Ascending aorta (tissue), 2 donors: ENCODE data around the gene LAYN. TPM values are rescaled to one million over a fixed set of nuclear protein-coding genes. Genes with fewer than 3 reads are reported as not detected.

Source experiments
- DNase-seq, 2 donors: peaks; one replicate each; pipeline ENCODE4 v3.0.0-alpha.2; 2019; ENCODE audit warnings: low spot score in 2 of 2
- H3K27ac ChIP-seq, 2 donors: fragments of 200-600 bp; sonication (generic); one replicate each; pipeline ENCODE4 v1.5.1; 2016 to 2017; ENCODE audit warnings: mild to moderate bottlenecking in 1 of 2
- H3K27me3 ChIP-seq: fragments of 200-600 bp; sonication (generic); one replicate; pipeline ENCODE4 v1.5.1; 2017
- H3K36me3 ChIP-seq, 2 donors: fragments of 200-600 bp; sonication (generic); one replicate each; pipeline ENCODE4 v1.5.1; 2016
- H3K4me1 ChIP-seq, 2 donors: fragments of 200-600 bp; sonication (generic); one replicate each; pipeline ENCODE4 v1.5.1; 2016 to 2017; ENCODE audit warnings: mild to moderate bottlenecking in 1 of 2
- H3K4me3 ChIP-seq, 2 donors: fragments of 200-600 bp; sonication (generic); one replicate each; pipeline ENCODE4 v1.5.1; 2016 to 2017; ENCODE audit warnings: mild to moderate bottlenecking in 1 of 2
- H3K9me3 ChIP-seq, 2 donors: fragments of 200-600 bp; sonication (generic); one replicate each; pipeline ENCODE4 v1.5.1; 2016
- intact Hi-C: fragments of 100-400 bp; cut with DNase I; formaldehyde crosslinking; loops from one replicate; pipeline ENCODE4 v1.15.1; 2023
- total RNA-seq: library from RNA; depleted of rRNA; stranded (reverse); fragments of >200 nt; gene quantifications from one replicate; pipeline ENCODE4 v1.1.0, GENCODE V29; 2016
- TF ChIP-seq, protein P1 (sequence below), 3 experiments: fragments of 200-600 bp in 2 of 3; fragments of 450-650 bp in 1 of 3; sonication (generic) in 2 of 3; IDR thresholded peaks; one replicate each; pipeline ENCODE4 v1.5.1; 2016 to 2019; ENCODE audit warnings: antibody characterized with exemption in 3 of 3, mild to moderate bottlenecking in 1 of 3, moderate library complexity in 1 of 3

The LAYN gene
- total RNA-seq, 1 donor from 2014 or later, result 27.2 TPM

GRCh38 chr11:111531687-111532364 is 8.7 kb upstream of the LAYN start:
- Histone ChIP-seq H3K9me3 (no peaks in the 10 kb centered on the region), H3K36me3 (no peaks in the 10 kb centered on the region), H3K27me3 (no peaks in the 10 kb centered on the region), H3K4me1 (no peaks in the 10 kb centered on the region), H3K4me3 (no peak overlapping the region), H3K27ac (no peak overlapping the region)
- DNase-seq, result no peak
- TF ChIP-seq, protein P1, sequence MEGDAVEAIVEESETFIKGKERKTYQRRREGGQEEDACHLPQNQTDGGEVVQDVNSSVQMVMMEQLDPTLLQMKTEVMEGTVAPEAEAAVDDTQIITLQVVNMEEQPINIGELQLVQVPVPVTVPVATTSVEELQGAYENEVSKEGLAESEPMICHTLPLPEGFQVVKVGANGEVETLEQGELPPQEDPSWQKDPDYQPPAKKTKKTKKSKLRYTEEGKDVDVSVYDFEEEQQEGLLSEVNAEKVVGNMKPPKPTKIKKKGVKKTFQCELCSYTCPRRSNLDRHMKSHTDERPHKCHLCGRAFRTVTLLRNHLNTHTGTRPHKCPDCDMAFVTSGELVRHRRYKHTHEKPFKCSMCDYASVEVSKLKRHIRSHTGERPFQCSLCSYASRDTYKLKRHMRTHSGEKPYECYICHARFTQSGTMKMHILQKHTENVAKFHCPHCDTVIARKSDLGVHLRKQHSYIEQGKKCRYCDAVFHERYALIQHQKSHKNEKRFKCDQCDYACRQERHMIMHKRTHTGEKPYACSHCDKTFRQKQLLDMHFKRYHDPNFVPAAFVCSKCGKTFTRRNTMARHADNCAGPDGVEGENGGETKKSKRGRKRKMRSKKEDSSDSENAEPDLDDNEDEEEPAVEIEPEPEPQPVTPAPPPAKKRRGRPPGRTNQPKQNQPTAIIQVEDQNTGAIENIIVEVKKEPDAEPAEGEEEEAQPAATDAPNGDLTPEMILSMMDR (IDR thresholded peaks at IDR 0.05), result no peak
- intact Hi-C loops, result no loop called here

DNA sequence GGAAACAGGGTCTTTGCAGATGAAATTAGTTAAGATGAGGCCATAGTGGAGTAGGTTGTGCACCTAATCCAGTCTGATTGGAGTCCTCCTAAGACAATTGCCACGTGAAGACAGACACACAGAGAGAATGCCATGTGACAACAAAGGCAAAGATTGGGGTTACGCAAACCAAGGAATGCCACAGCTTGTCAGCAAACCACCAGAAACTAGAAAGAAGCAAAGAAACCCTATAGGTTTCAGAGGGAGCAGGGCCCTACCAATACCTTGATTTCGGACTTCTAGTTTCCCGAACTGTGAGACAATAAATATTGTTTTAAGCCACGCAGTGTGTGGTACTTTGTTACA is 8.2 kb upstream of the LAYN start:
- Histone ChIP-seq H3K4me3 (no peak overlapping the region), H3K9me3 (no peaks in the 10 kb centered on the region), H3K27ac (no peak overlapping the region), H3K27me3 (no peaks in the 10 kb centered on the region), H3K36me3 (no peaks in the 10 kb centered on the region), H3K4me1 (no peaks in the 10 kb centered on the region)
- no peak for DNase-seq
- TF ChIP-seq, protein P1 (IDR thresholded peaks at IDR 0.05), result no peak
- intact Hi-C loops, result no loop called here

DNA sequence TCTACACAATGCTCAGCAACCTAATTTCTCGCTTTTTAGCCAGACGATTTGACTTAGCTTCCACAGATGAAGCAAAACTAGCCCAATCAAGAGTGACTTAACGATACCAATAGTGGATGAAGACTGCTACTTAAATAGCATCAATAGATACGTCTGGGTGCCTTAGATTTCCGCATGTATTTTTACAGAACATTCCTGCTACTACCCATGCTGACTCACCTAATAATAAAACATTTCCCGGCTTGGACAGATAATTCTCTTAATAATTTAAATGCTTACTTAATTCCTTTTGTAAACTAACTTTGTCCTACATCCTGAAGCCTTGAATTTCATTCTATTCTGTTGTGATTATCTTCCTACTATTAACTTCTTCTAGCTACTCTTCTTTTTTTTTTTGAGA is 5.2 kb upstream of the LAYN start:
- Histone ChIP-seq H3K9me3 (no peaks in the 10 kb centered on the region), H3K27ac (no peak overlapping the region), H3K36me3 (no peaks in the 10 kb centered on the region), H3K4me3 (no peak overlapping the region), H3K4me1 (peaks cover 0 to 7% of the 10 kb centered on the region in 2 donors), H3K27me3 (no peaks in the 10 kb centered on the region)
- intact Hi-C loops, result no loop called here
- TF ChIP-seq, protein P1 (IDR thresholded peaks at IDR 0.05), result no peak
- no peak for DNase-seq

DNA sequence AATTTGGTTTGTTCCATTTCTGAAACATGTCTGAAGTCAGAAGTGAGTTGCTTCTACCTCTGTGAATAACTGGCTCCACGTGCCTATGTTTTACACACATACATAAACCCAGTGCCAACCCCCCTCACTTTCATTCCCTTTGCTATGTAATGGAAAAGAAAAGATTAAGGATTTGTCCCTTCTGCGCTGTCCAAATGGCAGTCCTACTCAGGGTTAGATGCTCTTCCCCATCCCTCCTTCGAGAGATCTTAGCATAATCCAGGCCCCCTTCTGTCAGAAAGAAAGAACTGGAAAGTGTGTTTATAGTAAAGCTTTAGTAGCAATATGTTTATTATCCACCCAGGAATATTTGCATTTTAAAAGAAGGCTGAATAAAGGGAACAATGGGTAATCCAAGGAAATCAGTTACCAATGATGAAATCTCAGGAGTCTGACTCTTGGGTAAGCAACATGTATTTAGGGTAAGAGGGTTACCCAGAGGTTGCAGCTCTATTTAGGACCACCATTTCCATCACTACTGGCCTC is 3.1 kb upstream of the LAYN start:
- peaks cover 0 to 14% of the 10 kb centered on the region in 2 donors for H3K4me1 ChIP-seq
- intact Hi-C loops, result no loop called here
- DNase-seq, result no peak
- TF ChIP-seq, protein P1 (IDR thresholded peaks at IDR 0.05), result no peak
- H3K9me3 ChIP-seq, result no peaks in the 10 kb centered on the region
- no peak overlapping the region for H3K27ac ChIP-seq
- no peak overlapping the region for H3K4me3 ChIP-seq
- H3K27me3 ChIP-seq, result no peaks in the 10 kb centered on the region
- H3K36me3 ChIP-seq, result no peaks in the 10 kb centered on the region

DNA sequence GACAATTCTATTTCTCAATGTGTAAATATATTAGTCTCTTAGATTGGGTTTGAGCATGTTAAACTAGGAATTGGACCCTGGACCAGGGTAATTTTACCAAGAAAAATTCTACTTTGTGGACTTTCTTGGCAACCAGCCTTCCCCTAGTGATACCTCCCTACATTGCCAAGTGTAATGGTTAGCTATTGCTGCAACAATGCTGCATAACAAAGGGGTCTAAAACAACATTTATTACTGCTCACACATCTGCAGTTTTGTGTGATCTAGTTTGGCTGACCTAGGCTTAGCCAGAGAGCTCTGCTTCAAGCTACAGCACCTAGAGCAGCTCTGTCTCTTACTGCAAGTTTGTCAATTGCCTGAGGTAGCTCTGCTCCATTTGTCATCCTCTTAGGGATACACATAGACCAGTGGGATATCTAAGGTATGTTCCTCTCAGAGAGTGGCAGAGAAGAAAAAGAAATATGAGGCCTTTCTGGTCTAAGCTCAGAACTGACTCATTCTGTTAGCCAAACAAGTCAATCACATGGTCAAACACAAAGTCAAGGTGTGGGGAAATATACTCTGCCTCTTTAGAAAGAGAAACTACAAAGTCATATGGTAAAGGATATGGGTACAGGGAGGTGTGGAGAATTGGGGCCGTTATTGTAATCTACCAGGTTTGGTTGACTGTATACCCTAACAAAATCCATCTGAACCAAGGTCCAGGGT is 2.0 kb upstream of the LAYN start:
- no peak overlapping the region for H3K27ac ChIP-seq

More for the DNA sequence above, 2.0 kb upstream of the LAYN start:
- Histone ChIP-seq H3K4me3 (no peak overlapping the region), H3K27me3 (no peaks in the 10 kb centered on the region), H3K4me1 (peaks cover 0 to 14% of the 10 kb centered on the region in 2 donors), H3K9me3 (no peaks in the 10 kb centered on the region), H3K36me3 (no peaks in the 10 kb centered on the region)
- TF ChIP-seq, protein P1 (IDR thresholded peaks at IDR 0.05), result no peak
- intact Hi-C loops, result no loop called here
- no peak for DNase-seq
